GM10847 (cell line): ENCODE data around the gene ADAMTS2.

Experiments used
- POLR2A ChIP-seq: IDR thresholded peaks from 2 replicates; pipeline ENCODE4 v1.6.1; 2011; ENCODE audit not compliant: insufficient read length; ENCODE audit errors: extremely low read depth

Gene ADAMTS2

DNA sequence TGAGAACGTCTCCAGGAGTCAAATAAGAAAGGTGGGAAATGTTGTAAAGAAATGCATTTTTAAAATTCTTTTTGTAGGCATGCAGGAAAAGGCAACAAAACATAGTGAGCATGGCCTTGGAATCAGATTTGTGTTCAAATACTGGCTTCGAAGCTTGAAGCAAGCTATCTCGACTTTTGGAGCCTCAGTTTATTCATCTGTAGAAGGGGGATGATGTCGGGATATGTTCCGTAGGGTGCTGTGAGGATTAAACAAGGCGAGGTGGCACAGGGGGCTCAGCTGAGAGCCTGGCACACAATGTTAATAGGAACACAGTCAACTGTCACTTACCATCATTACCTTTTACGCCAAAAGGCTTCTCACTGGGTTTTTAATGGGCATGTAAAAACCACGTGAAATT, 4.8 kb downstream of the ADAMTS2 start:
- TF ChIP-seq POLR2A = no peak

DNA sequence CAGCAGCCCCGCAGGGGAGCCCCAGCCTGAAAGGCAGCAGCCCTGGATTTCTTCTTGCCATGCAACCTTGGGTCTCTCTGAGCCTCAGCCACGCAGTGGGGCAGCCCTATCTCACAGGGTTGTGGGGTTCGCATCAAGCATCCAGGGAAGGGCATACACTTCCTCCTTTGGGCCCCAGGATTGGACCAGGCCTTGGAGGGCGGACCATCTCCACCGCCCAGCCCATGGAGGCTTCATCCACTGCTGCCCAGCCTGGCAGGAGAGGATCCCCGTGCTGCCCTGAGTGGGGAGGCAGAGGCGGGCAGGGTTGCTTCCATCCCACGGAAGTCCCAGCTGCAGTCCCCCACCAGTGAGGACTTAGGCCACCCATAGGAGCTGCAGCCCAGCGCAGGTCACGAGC, 5.3 kb downstream of the ADAMTS2 start:
- TF ChIP-seq POLR2A = no peak

DNA sequence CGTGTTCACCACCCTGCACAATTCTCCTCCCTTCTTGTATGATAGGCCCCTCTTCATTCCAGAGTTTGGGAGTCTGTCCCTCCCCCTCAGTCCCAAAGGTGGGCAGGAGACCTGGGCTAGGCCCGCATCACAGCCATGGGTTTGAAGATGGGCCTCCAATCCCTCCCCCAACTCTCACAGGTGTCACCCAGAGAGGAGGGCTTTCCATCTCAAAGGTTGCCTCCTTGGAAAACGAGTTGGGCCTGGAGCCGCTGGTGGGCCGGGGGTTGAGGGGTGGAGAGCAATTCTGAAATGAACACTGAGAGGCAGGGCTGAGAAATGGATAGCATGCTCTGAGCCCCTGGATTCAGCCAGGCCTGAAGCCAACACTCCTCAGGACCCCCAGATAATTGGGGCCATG, 6.2 kb downstream of the ADAMTS2 start:
- TF ChIP-seq POLR2A = no peak

DNA sequence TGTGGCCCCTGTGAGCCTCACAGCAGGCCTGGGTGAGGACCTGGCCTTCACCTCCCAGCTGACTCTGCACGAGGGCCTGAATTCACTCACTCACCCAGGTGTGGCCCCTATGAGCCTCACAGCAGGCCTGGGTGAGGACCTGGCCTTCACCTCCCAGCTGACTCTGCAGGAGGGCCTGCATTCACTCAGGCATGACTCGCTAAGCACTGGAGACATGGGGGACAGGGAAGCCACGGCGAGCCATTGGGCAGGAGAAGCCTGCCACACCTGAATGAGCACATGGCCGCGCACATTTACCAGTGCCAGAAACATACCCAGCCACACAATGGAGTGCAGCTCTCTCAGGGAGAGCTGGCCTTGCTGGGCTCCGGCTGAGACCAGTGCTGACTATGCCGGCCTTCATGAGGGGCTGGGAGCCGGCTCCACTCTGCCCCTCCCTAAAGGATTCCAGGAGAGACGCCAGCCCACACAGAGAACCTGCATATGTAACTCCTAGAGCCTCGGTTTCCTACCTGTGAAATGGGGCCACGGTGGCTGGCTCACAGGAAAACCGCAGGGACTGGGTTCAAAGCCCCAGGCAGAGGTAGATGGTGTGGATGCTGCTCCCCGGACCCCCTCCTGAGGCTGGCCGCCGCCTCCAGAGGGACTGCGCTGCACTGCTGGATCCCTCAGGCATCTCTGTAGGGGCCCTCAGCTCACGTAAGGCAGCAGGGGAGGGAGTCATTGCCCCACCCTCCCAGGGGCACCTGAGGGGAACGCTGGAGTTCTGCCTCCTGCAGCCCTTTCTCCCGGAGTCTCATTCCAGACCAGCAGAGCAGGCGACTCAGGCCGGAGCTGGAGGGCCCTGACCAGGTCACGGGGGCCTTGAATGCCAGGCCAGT, 7.2 kb downstream of the ADAMTS2 start:
- no peak for TF ChIP-seq POLR2A

DNA sequence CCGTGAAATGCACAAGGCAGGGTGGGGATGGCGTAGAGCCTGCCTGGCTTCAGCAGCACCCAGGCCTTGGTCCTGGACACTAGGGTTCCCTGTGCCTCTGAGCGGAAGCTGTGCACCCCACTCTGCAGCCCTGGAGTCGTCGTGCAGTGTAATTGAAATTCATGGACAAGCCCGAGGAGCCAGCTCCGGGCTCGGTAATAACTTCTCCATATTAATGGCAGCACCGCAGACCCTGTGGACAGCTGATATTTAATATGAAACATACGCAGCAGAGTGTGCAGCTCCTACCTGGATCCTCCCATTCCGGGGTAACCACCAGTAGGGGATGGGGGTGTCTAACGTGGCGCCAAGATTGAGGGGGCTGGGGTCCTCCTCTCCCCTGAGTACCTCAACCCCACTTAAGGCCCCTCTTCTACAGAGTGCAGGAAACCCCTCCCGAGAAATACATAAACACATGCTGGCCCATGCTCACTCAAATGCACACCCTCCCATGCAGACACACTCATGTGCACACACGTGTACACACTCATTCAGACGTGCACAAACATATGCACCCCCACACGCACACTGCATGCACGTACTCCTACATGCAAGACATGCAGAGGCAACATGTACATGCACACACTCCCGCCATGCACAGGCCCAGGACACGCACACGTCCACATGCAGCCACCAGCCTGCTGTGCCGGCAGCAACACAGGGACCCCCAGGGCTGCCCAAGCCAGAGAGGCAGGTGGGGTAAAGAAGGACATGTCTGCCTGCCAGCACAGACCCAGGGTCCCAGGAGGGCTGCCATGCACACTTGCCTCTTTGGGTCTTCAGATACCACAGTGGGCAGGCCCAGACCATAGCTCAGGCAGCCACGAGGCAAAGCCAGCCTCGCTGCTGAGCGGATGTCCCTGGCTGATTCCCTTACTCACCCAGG, 8.1 kb downstream of the ADAMTS2 start:
- TF ChIP-seq POLR2A = no peak

DNA sequence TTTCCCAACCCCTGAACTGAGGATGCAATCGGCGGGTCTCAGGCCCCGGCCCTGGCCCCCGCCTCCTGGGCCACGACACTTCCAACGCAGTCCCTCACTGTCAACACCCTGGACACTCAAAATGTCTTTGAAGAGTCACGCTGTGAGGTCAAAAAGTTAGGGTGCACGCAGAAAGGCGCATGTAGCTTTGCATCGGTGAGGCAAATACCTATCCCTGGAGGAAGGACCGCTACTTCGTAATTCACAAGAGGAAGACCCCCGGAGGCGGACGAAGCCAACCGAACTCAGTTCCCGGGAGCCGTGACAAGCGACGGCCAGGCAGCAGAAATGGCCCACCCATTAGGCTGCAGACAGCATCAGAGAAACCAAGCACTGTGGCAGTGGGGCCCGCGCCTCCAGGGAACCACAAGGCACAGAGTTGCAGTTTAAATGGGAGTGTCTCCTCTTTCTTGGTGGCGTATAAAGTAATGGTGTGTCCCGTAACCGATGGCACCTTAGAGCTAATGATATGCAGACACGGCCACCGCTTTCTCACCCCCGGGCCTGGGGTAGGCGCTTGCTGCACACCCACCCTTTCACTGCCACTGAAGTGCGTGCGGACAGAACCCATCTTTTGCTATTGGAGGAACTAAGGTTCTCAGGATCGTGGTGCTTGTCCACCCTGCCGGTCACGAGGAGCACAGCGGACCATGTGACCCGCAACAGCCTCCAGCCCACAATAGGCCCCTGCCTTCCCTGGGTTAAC, 9.0 kb downstream of the ADAMTS2 start:
- no peak for TF ChIP-seq POLR2A

DNA sequence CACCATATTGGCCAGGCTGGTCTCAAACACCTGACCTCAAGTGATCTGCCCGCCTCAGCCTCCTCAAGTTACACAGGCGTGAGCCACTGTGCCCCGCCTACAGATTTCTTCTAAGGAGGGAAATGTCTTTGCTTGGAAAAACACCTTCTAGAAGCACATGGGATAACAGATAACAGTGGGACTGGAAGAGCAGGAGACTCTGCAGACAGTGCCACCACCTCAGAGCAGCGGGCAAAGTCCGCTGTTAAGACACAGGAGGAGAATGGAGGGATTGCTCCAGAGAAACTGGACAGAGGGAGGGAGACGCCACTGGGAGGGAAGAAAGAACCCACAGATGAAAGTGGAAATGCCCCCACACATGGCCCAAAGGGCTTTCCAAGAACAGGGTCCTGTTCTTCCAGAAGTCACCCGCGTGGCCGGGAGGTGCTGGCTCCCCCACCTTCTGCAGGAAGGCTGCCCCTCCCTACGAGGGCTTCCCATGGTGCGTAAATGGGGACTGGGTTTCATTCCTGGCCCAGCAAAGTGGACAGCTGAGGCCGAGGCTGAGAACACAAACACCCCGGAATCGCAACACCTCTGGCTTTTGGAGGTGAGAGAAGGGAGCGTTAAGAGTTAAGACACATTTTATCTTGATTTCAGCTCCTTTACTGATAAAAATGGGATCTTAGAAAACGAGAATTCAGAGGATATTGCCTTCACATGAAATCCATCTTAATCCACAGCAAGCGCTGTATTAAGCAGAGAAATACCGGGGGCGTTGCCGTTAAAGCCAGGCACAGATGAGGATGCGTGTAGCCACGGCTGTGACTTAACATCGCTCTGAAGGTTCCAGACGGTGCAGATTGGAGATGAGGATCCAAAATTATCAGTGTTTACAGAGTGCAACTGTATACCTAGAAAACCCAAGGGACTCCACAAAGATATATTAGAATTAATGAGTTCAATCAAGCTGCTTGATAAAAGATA, 11.2 kb downstream of the ADAMTS2 start:
- TF ChIP-seq POLR2A = no peak

DNA sequence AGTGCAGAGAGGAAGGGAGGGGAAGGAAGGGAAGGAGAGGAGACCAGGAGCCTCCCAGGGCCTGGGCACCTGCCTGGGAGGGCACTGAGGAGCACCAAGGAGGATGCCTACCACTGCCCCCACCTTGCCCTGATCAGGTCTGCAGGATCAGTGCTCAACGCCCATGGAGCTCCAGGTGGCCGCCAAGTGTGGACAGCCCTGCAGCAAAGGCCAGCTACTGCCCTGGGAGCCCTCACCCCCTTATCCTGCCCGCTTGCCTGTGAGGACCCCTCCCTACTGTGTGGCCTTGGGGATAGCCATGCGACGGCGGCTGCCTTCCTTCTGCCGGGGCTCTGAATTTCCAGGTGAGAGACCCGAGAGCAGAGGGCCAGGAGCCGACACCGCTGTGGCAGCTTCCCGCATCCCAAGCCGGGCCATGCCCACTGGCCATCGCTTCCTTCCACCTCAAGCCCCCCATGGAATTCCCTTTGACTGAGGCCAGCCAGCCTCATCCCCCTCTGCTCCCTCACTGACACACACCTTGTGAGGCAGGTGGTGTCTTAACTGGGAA, 12.4 kb downstream of the ADAMTS2 start:
- no peak for TF ChIP-seq POLR2A

DNA sequence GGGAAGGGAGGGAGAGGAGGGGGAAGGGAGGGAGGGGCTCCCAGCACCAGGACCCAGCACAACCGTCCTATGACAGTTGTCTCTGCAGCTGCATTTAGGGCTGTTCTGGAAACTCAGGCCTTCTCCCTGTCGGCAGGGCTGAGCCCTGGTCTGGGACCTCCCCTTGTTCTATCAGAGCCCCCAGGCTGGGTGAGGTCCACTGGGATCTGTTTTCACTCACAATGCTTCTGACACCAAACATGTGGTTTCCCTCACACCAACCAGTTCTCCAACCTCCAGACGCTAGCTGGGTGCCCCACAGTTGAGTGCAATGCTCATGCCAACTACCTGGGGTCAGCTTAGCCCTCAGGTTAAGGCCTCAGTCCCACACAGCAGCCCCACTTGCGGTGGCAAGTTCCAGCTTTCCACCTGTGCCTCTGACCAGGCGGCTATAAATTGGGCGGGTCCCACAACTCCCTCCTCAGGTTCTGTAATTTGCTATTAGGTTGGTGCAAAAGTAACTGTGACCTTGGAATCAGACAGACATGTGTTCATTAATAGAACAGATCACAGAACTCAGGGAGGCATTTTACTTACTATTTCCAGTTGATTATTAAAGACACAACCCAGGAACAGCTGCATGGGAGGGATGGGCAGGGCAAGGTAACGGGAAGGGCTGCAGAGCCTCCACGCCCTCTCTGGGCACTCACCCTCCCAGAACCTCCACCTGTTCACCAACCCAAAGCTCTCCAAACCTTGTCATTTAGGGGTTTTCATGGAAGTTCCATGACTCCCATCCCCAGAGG, 13.5 kb downstream of the ADAMTS2 start:
- TF ChIP-seq POLR2A = no peak

DNA sequence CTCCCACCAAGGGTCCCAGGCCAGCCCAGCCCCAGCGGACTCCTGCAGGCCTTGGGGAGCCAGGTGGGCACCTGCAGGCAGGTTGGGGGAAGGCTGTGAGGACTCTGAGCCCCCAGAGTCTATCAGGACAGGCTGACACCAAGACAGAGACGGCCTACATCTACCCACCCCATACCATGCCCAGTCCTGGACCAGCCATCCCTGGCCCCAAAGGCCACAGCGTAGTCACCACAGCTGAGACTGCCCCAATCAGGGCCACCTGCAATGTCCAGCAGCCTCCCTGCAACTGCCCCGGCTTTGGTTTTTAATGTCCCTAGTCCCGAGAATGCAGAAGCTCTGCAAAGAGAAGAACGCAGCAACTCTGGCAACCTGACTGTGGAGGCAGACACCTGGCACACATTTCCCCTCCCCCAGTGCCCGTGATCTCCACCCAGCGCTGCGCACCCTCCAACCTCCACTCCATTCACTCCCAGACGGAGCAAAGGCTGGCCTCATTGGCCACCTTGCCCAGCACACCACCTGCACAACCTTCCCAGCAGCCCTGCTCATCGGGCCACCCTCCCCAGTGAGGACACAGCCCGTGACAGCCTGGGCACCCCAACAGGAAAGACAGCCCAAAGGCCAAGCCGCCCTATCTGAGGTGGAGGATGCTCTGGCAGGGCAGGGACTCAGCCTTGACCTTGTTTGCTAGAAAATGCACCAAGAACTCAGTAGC, 14.9 kb downstream of the ADAMTS2 start:
- no peak for TF ChIP-seq POLR2A

DNA sequence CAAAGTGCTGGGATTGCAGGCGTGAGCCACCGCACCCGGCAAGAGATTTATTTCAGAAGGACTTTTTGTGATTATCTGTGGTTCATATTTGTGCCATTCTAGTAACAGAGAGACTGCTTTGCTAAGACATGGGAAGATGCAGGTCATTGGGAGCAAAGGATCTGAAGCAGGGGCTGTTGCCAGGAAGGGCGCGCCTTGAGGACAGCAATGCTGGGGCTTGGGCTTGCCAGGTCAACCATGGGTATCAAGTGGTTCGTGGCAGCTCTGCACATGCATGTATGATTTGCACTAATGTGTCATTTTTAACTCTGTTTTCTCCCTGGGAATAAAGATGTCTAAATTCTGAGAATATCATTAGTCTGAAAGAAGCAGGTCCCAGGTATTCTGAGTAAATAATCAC, 17.0 kb downstream of the ADAMTS2 start:
- no peak for TF ChIP-seq POLR2A

DNA sequence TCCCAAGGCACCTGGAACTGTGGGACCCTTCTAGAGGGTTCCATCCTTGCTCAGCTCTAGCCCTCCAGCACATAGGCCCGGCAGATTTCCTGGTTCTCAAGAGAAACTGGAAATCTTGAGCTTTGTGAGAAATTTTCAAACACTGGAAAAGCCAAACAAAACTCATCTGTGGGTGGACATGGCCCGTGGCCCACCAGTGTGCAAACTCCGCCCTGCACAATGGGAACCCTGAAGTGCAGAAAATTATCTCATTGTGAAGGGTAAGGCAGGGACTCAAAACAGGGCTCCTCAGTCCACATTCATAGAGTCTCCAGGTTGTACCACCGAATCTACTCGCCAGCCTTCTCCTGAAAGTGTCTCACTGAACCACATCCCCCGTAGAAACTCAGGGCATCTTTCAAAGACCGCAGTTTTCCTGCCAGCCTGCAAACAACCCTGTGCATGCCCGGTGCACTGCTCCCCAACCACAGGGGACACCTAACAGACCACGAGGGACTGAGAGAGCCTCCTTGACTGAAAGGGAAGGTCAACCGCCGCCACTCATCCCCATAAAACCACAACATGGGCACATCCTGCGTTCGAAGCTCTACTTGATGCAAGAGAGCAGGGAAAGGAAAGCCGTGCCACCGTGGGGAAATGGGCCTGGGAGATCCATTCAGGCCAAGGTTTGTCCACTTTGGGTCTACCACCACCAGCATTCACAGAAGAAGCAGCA, 18.1 kb downstream of the ADAMTS2 start:
- TF ChIP-seq POLR2A = no peak
